H1 (cell line): ENCODE results near the gene XDH. TPM values are rescaled to one million over a fixed set of nuclear protein-coding genes. Genes with fewer than 3 reads are reported as not detected.

Experiments
- CTCF ChIA-PET: fragments of 300-600 bp; sonication (Branson Sonifier 250); formaldehyde crosslinking; loops from one replicate; lab custom pipeline; 2021; ENCODE audit not compliant: partially characterized antibody; lab: Charles Lee
- POLR2A ChIA-PET: fragments of 300-600 bp; sonication (Branson Sonifier 250); formaldehyde crosslinking; loops from one replicate; lab custom pipeline; 2021; ENCODE audit warnings: inconsistent platforms; ENCODE audit not compliant: partially characterized antibody; lab: Charles Lee
- DNase-seq, 2 experiments: peaks; one replicate each; pipeline versions ENCODE4 v3.0.0 to v3.0.0-alpha.2; 2010 to 2022; ENCODE audit warnings: low spot score in 2 of 2, low read depth in 1 of 2, mixed read lengths in 1 of 2
- FAIRE-seq: peaks from 2 replicates; lab custom pipeline; 2011; peaks lifted over from hg19 to GRCh38; lab: Jason Lieb, UNC
- H2AFZ ChIP-seq: 2 replicates; pipeline ENCODE4 v1.8.1; 2012; ENCODE audit warnings: low read length, inconsistent platforms
- H2AK5ac ChIP-seq: 2 replicates; pipeline ENCODE4 v1.6.1; 2013; ENCODE audit warnings: low read depth, low read length
- H2BK120ac ChIP-seq: replicated peaks from 2 replicates; pipeline ENCODE3; 2013; ENCODE audit warnings: low read depth, low read length, inconsistent platforms
- H2BK12ac ChIP-seq: 2 replicates; pipeline ENCODE4 v1.6.1; 2013; ENCODE audit warnings: low read depth, low read length
- H2BK15ac ChIP-seq: 2 replicates; pipeline ENCODE4 v1.6.1; 2013; ENCODE audit warnings: low read length
- H2BK20ac ChIP-seq: 2 replicates; pipeline ENCODE4 v1.6.1; 2013; ENCODE audit warnings: low read length
- H2BK5ac ChIP-seq: 2 replicates; pipeline ENCODE4 v1.6.1; 2013; ENCODE audit warnings: low read depth, low read length
- H3K14ac ChIP-seq: 2 replicates; pipeline ENCODE4 v1.6.1; 2013; ENCODE audit warnings: inconsistent platforms; ENCODE audit not compliant: insufficient read length
- H3K18ac ChIP-seq: 2 replicates; pipeline ENCODE4 v1.6.1; 2013; ENCODE audit warnings: low read length; ENCODE audit errors: extremely low read depth
- H3K23ac ChIP-seq: 2 replicates; pipeline ENCODE4 v1.6.1; 2013; ENCODE audit warnings: inconsistent platforms; ENCODE audit not compliant: insufficient read length
- H3K23me2 ChIP-seq: 2 replicates; pipeline ENCODE4 v1.6.1; 2013; ENCODE audit warnings: low read depth, low read length
- H3K27ac ChIP-seq: 2 replicates; pipeline ENCODE4 v1.6.1; 2011; ENCODE audit warnings: low read depth, low read length, inconsistent platforms
- H3K27me3 ChIP-seq, 4 experiments: replicated peaks in 1 of 4; 1 replicate in 1 of 4; 2 replicates in 3 of 4; pipeline versions ENCODE4 v1.6.1 to v1.8.1; 2011 to 2013; ENCODE audit warnings: low read length in 3 of 4, mild to moderate bottlenecking in 3 of 4, inconsistent platforms in 2 of 4, mixed read lengths in 2 of 4, moderate library complexity in 1 of 4; ENCODE audit not compliant: control insufficient read depth in 3 of 4, insufficient read depth in 3 of 4; ENCODE audit errors: extremely low read depth in 1 of 4
- H3K36me3 ChIP-seq, 4 experiments: 2 replicates each; pipeline versions ENCODE4 v1.6.1 to v1.8.1; 2011 to 2013; ENCODE audit warnings: mild to moderate bottlenecking in 4 of 4, low read length in 3 of 4, moderate library complexity in 2 of 4, control low read depth in 1 of 4, inconsistent platforms in 1 of 4; ENCODE audit not compliant: insufficient read depth in 4 of 4, control insufficient read depth in 2 of 4
- H3K4ac ChIP-seq: replicated peaks from 2 replicates; pipeline ENCODE3; 2013; ENCODE audit warnings: low read length, low read depth, mixed read lengths, inconsistent platforms; ENCODE audit not compliant: insufficient read length
- H3K4me1 ChIP-seq, 4 experiments: replicated peaks in 1 of 4; 1 replicate in 1 of 4; 2 replicates in 3 of 4; pipeline versions ENCODE4 v1.6.1 to v1.8.1; 2011 to 2013; ENCODE audit warnings: low read length in 3 of 4, inconsistent platforms in 2 of 4, mixed read lengths in 1 of 4; ENCODE audit not compliant: insufficient read depth in 4 of 4, control insufficient read depth in 3 of 4
- H3K4me2 ChIP-seq, 2 experiments: 2 replicates each; pipeline versions ENCODE4 v1.6.1 to v1.8.1; 2011 to 2013; ENCODE audit warnings: low read depth in 2 of 2, low read length in 2 of 2, control low read depth in 1 of 2, inconsistent platforms in 1 of 2, mild to moderate bottlenecking in 1 of 2; ENCODE audit not compliant: insufficient read depth in 1 of 2
- H3K4me3 ChIP-seq, 4 experiments: fragments of 200-600, 300-600 bp in 1 of 4; sonication (generic), shearing (Covaris generic), sonication (Bioruptor Twin) in 1 of 4; 2 replicates each; pipeline versions ENCODE4 v1.5.1 to v1.8.1; 2011 to 2016; ENCODE audit warnings: low read length in 4 of 4, low read depth in 3 of 4, control low read depth in 2 of 4, inconsistent platforms in 2 of 4, mild to moderate bottlenecking in 2 of 4, mixed read lengths in 1 of 4, moderate library complexity in 1 of 4; ENCODE audit not compliant: insufficient read depth in 2 of 4; ENCODE audit errors: extremely low read depth in 1 of 4
- H3K56ac ChIP-seq: replicated peaks from 2 replicates; pipeline ENCODE3; 2013; ENCODE audit warnings: low read depth, mild to moderate bottlenecking, mixed read lengths, low read length, inconsistent platforms; ENCODE audit not compliant: insufficient read length
- H3K79me1 ChIP-seq: 2 replicates; pipeline ENCODE4 v1.6.1; 2013; ENCODE audit warnings: low read depth, low read length, control low read depth
- H3K79me2 ChIP-seq, 2 experiments: 2 replicates each; pipeline versions ENCODE4 v1.6.1 to v1.8.1; 2012 to 2013; ENCODE audit warnings: low read length in 2 of 2, mild to moderate bottlenecking in 2 of 2, inconsistent platforms in 1 of 2; ENCODE audit not compliant: insufficient read depth in 2 of 2, control insufficient read depth in 1 of 2
- H3K9ac ChIP-seq, 4 experiments: replicated peaks in 1 of 4; 1 replicate in 1 of 4; 2 replicates in 3 of 4; pipeline versions ENCODE4 v1.6.1 to v1.8.1; 2011 to 2013; ENCODE audit warnings: low read depth in 3 of 4, low read length in 3 of 4, control low read depth in 2 of 4, mild to moderate bottlenecking in 2 of 4, moderate library complexity in 2 of 4, inconsistent platforms in 1 of 4; ENCODE audit errors: extremely low read depth in 1 of 4
- H3K9me3 ChIP-seq, 2 experiments: 2 replicates each; pipeline versions ENCODE4 v1.6.1 to v1.8.1; 2012 to 2013; ENCODE audit warnings: mild to moderate bottlenecking in 2 of 2, moderate library complexity in 2 of 2, control low read depth in 1 of 2, inconsistent platforms in 1 of 2, low read depth in 1 of 2, low read length in 1 of 2, mixed read lengths in 1 of 2; ENCODE audit not compliant: insufficient read depth in 2 of 2
- H4K20me1 ChIP-seq, 2 experiments: replicated peaks in 1 of 2; 2 replicates each; pipeline versions ENCODE3 to v1.8.1; 2011 to 2013; ENCODE audit warnings: inconsistent platforms in 2 of 2, low read length in 2 of 2, mild to moderate bottlenecking in 1 of 2; ENCODE audit not compliant: insufficient read depth in 2 of 2, control insufficient read depth in 1 of 2
- H4K5ac ChIP-seq: 2 replicates; pipeline ENCODE4 v1.6.1; 2013; ENCODE audit warnings: low read length, low read depth, mixed read lengths, inconsistent platforms; ENCODE audit not compliant: insufficient read length
- H4K8ac ChIP-seq: 2 replicates; pipeline ENCODE4 v1.8.0; 2013; ENCODE audit warnings: mild to moderate bottlenecking, moderate library complexity, low read length, inconsistent platforms; ENCODE audit not compliant: insufficient read depth; ENCODE audit errors: extremely low read depth
- H4K91ac ChIP-seq: replicated peaks from 2 replicates; pipeline ENCODE3; 2013; ENCODE audit warnings: low read length, mixed read lengths, inconsistent platforms; ENCODE audit not compliant: insufficient read length
- BRCA1 ChIP-seq: IDR thresholded peaks from 2 replicates; pipeline ENCODE4 v1.6.1; 2012; ENCODE audit warnings: low read depth, low read length, improper control_type of control experiment
- CREB1 ChIP-seq: IDR thresholded peaks from 2 replicates; pipeline ENCODE4 v1.6.1; 2012; ENCODE audit warnings: inconsistent platforms
- GTF2F1 ChIP-seq: IDR thresholded peaks from 2 replicates; pipeline ENCODE4 v1.6.1; 2012; ENCODE audit warnings: low read depth, low read length, improper control_type of control experiment, borderline replicate concordance
- KDM4A ChIP-seq: IDR thresholded peaks from one replicate; pipeline ENCODE4 v1.7.1; 2012; ENCODE audit warnings: low read depth, mild to moderate bottlenecking, moderate library complexity, low read length, inconsistent platforms; ENCODE audit not compliant: severe bottlenecking
- MAFK ChIP-seq: IDR thresholded peaks from 2 replicates; pipeline ENCODE4 v1.6.1; 2012; ENCODE audit warnings: low read depth, mild to moderate bottlenecking, improper control_type of control experiment, low read length
- MAX ChIP-seq: IDR thresholded peaks from 2 replicates; pipeline ENCODE4 v1.6.1; 2012; ENCODE audit warnings: inconsistent platforms
- SAP30 ChIP-seq: fragments of 300-600 bp; sonication (generic); IDR thresholded peaks from 2 replicates; pipeline ENCODE4 v1.7.1; 2012; ENCODE audit warnings: low read length, moderate library complexity, mild to moderate bottlenecking, inconsistent platforms; ENCODE audit not compliant: insufficient read depth, insufficient replicate concordance
- SIX5 ChIP-seq: IDR thresholded peaks from 2 replicates; pipeline ENCODE4 v1.6.1; 2011; ENCODE audit warnings: mild to moderate bottlenecking, low read depth, low read length
- SRF ChIP-seq: IDR thresholded peaks from 2 replicates; pipeline ENCODE4 v1.6.1; 2011; ENCODE audit warnings: mild to moderate bottlenecking, low read depth, low read length, moderate library complexity
- WGBS, 2 experiments: shearing (Covaris generic) in 1 of 2; methylation state at CpG; one replicate each; pipeline versions ENCODE4 v1.1.6 to v1.1.7; 2013 to 2015; ENCODE audit warnings: low lambda C conversion rate in 2 of 2, mixed read lengths in 2 of 2, inconsistent platforms in 1 of 2, low coverage in 1 of 2, missing lambda C conversion rate in 1 of 2; ENCODE audit not compliant: insufficient replicate concordance in 2 of 2, insufficient coverage in 1 of 2, insufficient read length in 1 of 2; ENCODE audit errors: extremely low coverage in 1 of 2, missing lambda C conversion rate in 1 of 2; 5-methylcytosine and 5-hydroxymethylcytosine counted together
- polyA plus RNA-seq, 7 experiments: library from polyadenylated mRNA; depleted of rRNA in 3 of 7; stranded (reverse) in 5 of 7; unstranded in 2 of 7; fragments of >200 nt in 5 of 7; fragments of 200-250 nt in 2 of 7; gene quantifications; 1 replicate in 5 of 7; 2 replicates in 1 of 7; 4 replicates in 1 of 7; pipeline versions ENCODE4 v1.2.1 to v1.2.3, GENCODE V29; 2011 to 2013; ENCODE audit warnings: missing spikeins in 2 of 7, mixed read lengths in 2 of 7
- total RNA-seq: library from RNA; stranded (reverse); fragmentation: NEBNext Ultra II Directional; extraction: Animal tissue kit (Norgen Biotek cat#: 25700); gene quantifications from 2 replicates; pipeline ENCODE4 v1.2.1, GENCODE V29; 2021

The XDH gene
- total and polyA plus RNA-seq, 2 of the 8 experiments (the other 6 are each of a cell fraction or from before 2014, with no cell fraction given) = 0.68 to 1.2 TPM

GRCh38 chr2:31413025-31413424, 1.5 kb downstream of the XDH start:
- Histone ChIP-seq H4K91ac (no peak overlapping the region), H4K20me1 (no peaks in the 10 kb centered on the region), H2AK5ac (no peak overlapping the region), H3K27ac (no peak overlapping the region), H3K9ac (no peak overlapping the region), H3K23me2 (no peaks in the 10 kb centered on the region), H3K36me3 (no peaks in the 10 kb centered on the region; a peak in 1 of 8 replicates), H3K4me1 (no peaks in the 10 kb centered on the region), H2AFZ (no peak overlapping the region), H3K4ac (no peak overlapping the region), H3K56ac (no peak overlapping the region), H4K5ac (no peak overlapping the region), H4K8ac (no peak overlapping the region), H2BK12ac (no peak overlapping the region), H3K79me2 (no peaks in the 10 kb centered on the region), H3K23ac (no peak overlapping the region), H3K27me3 (no peaks in the 10 kb centered on the region), H3K4me2 (no peak overlapping the region), H3K79me1 (no peaks in the 10 kb centered on the region), H3K18ac (no peak overlapping the region), H3K14ac (no peak overlapping the region), H2BK15ac (no peak overlapping the region), H2BK120ac (no peak overlapping the region), H3K9me3 (peaks cover 0 to 12% of the 10 kb centered on the region in 2 experiments; a peak in 2 of 4 replicates), H2BK5ac (no peak overlapping the region), H2BK20ac (no peak overlapping the region), H3K4me3 (no peak overlapping the region)
- DNase-seq (no peak), FAIRE-seq (no peak)
- CTCF ChIA-PET = interaction anchor here (1.3 to 3.0 kb wide), 3 partner anchors 11 to 110 kb away, joined by 4 to 10 read pairs (median 6); no protein-coding TSS in a partner anchor
- 95% methylated on average over 1 of the region's 1 CpG; no CpG with 5 or more reads in 1 of the 2 experiments for WGBS, 2 experiments
- POLR2A ChIA-PET = no interaction called here
- TF ChIP-seq BRCA1 = no peak
- no peak for TF ChIP-seq MAX
- TF ChIP-seq KDM4A = no peak
- no peak for TF ChIP-seq SIX5
- TF ChIP-seq MAFK = no peak
- no peak for TF ChIP-seq GTF2F1
- no peak for TF ChIP-seq SRF
- TF ChIP-seq CREB1 = no peak
- no peak for TF ChIP-seq SAP30
